Tibial artery (tissue), 4 donors: Measurements from ENCODE around the gene RBBP8.

ENCODE experiments used
- DNase-seq, 2 donors: peaks; one replicate each; pipeline ENCODE4 v3.0.0-alpha.2; 2019
- H3K27ac ChIP-seq, 2 donors: fragments of 200-600 bp; sonication (generic) in 1 of 2; 1 replicate in 1 of 2; 2 replicates in 1 of 2; pipeline ENCODE4 v1.5.1; 2018 to 2019; ENCODE audit warnings: mild to moderate bottlenecking in 1 of 2
- H3K27me3 ChIP-seq, 2 donors: fragments of 200-600 bp; sonication (generic) in 1 of 2; one replicate each; pipeline versions ENCODE4 v1.5.1 to v1.6.0; 2016 to 2019
- H3K36me3 ChIP-seq, 3 donors: fragments of 200-600 bp; sonication (generic) in 2 of 3; one replicate each; pipeline ENCODE4 v1.5.1; 2016 to 2019; ENCODE audit warnings: mild to moderate bottlenecking in 2 of 3
- H3K4me1 ChIP-seq, 4 donors: fragments of 200-600 bp; sonication (generic) in 2 of 4; 1 replicate in 3 of 4; 2 replicates in 1 of 4; pipeline ENCODE4 v1.5.1; 2016 to 2019
- H3K4me3 ChIP-seq, 2 donors: fragments of 200-600 bp; sonication (generic) in 1 of 2; 1 replicate in 1 of 2; 2 replicates in 1 of 2; pipeline ENCODE4 v1.5.1; 2018 to 2019; ENCODE audit warnings: mild to moderate bottlenecking in 2 of 2
- H3K9me3 ChIP-seq, 3 donors: fragments of 200-600 bp; sonication (generic) in 1 of 3; one replicate each; pipeline ENCODE4 v1.5.1; 2016 to 2019
- CTCF ChIP-seq, 2 experiments: fragments of 200-600 bp in 1 of 2; fragments of 450-650 bp in 1 of 2; IDR thresholded peaks; one replicate each; pipeline ENCODE4 v1.5.1; 2017 to 2019; ENCODE audit warnings: antibody characterized with exemption in 2 of 2, mild to moderate bottlenecking in 1 of 2, moderate library complexity in 1 of 2
- intact Hi-C: fragments of 100-400 bp; cut with DNase I; formaldehyde crosslinking; loops from one replicate; pipeline ENCODE4 v1.15.0; 2023; ENCODE audit warnings: low total_unique reads

Gene RBBP8

DNA sequence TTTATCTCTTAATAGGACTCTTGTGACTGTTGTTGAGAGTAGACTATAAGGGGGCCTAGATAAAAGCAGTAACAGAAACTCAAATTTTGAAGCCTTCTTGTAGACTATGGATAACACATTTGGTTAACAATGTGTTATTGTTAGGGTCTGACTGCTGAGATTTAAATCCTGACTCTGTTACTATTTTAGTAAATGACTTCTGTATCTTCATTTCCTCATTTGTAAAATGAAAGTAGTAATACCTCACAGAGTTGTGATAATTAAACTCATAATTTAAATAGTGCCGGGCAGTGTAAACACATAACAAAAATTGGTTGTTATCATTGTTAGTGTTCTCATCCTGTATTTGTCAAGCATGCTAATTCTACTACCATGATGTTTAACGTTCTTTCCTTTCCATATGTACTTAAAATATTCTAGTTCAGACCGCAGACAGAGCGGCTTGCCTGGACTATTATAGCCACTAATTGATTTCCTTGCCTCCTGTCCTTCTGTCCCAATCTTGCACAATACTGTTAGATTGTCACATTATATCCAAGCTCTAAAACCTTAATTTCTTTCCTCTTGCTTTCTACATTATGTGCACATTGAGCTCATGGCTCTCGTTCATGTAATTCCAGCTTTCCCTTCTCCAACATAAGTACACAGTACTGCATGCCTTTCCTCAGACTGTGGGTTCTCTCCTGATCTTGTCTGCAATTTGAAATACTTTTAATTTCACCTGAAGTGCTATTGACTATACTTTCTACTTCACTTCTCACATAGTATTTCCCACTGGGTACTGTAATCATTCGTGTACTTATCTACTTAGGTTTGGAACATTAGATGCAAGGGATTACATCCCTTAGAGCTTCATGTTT, 48.4 kb downstream of the RBBP8 start:
- H3K4me3 ChIP-seq = no peak overlapping the region
- no peaks in the 10 kb centered on the region for H3K27me3 ChIP-seq
- H3K27ac ChIP-seq = no peak overlapping the region
- H3K4me1 ChIP-seq = no peaks in the 10 kb centered on the region
- intact Hi-C loops = loop anchor here (5.0 to 10.0 kb wide), 2 partner anchors 57 to 179 kb away; no protein-coding TSS in a partner anchor
- no peak for DNase-seq
- no peak for TF ChIP-seq CTCF (IDR thresholded peaks at IDR 0.05)
- H3K9me3 ChIP-seq = no peaks in the 10 kb centered on the region
- peaks cover 0 to 9% (median 7%) of the 10 kb centered on the region in 3 donors for H3K36me3 ChIP-seq

GRCh38 chr18:22983175-22983574, 50.0 kb downstream of the RBBP8 start:
- H3K27ac ChIP-seq = no peak overlapping the region
- no peaks in the 10 kb centered on the region for H3K27me3 ChIP-seq
- peak; percentile 50 to 54 for TF ChIP-seq CTCF (IDR thresholded peaks at IDR 0.05)
- no peaks in the 10 kb centered on the region for H3K4me1 ChIP-seq
- H3K4me3 ChIP-seq = no peak overlapping the region
- no peak for DNase-seq
- no peaks in the 10 kb centered on the region for H3K9me3 ChIP-seq
- intact Hi-C loops = loop anchor here (5.0 to 10.0 kb wide), 2 partner anchors 58 to 181 kb away; no protein-coding TSS in a partner anchor
- H3K36me3 ChIP-seq = peaks cover 0 to 9% (median 7%) of the 10 kb centered on the region in 3 donors

GRCh38 chr18:22985250-22985649, 52.1 kb downstream of the RBBP8 start:
- DNase-seq = no peak
- no peak overlapping the region for H3K27ac ChIP-seq
- no peak for TF ChIP-seq CTCF (IDR thresholded peaks at IDR 0.05)
- H3K27me3 ChIP-seq = no peaks in the 10 kb centered on the region
- intact Hi-C loops = loop anchor here (10.0 kb wide), 1 partner anchor 60 kb away; no protein-coding TSS in a partner anchor
- H3K4me3 ChIP-seq = no peak overlapping the region
- no peaks in the 10 kb centered on the region for H3K4me1 ChIP-seq
- H3K36me3 ChIP-seq = peaks cover 0 to 9% (median 7%) of the 10 kb centered on the region in 3 donors
- no peaks in the 10 kb centered on the region for H3K9me3 ChIP-seq

DNA sequence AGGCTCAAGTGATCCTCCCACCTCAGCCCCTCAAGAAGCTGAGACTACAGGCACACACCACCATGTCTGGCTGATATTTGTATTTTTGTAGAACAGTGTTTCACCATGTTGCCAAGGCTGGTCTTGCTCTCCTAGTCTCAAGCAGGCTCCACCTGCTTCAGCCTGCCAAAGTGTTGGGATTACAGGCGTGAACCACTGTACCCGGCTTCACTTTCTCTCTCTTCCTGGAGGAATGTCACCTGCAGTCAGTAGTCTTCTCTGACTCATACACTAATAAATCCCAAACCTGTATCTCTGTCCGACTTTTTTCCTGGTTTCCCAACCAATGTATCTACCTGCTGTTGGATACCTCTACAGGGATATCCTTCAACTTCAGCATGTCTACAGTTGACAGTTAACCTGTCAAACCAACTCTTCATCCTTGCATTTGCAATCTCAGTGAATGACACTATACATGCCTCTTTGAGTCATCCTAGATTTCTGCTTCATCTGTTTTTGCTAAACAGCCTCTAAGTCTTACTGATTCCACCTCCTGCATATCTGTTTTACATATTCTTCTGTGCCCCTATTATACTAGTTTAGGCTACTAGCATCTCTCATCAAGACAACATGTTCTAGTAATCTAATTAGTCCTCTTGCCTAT, 54.5 kb downstream of the RBBP8 start:
- Histone ChIP-seq H3K4me3 (no peak overlapping the region), H3K27ac (no peak overlapping the region), H3K27me3 (no peaks in the 10 kb centered on the region), H3K4me1 (no peaks in the 10 kb centered on the region), H3K36me3 (peaks cover 7 to 18% (median 7%) of the 10 kb centered on the region in 3 donors), H3K9me3 (no peaks in the 10 kb centered on the region)
- no peak for TF ChIP-seq CTCF (IDR thresholded peaks at IDR 0.05)
- DNase-seq = no peak
- intact Hi-C loops = loop anchor here (10.0 kb wide), 1 partner anchor 63 kb away; no protein-coding TSS in a partner anchor

DNA sequence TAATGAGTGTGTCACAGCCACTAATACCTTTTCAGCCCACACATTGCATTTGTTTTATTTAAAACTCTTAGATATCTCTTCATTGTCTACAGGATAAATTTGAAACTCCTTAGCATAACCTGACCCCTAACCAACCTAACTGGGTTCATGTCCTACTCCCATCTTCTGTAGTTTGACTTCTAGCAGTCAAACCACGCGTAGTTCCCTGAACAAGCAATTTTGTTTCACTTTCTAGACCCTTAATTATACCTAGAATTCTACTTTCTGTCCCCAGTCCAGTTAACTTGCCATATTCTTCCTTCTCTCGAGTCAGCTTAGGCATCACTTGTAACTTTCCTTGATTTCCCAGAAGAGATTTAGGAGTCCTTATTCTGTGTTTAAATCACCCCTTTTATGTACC, 55.1 kb downstream of the RBBP8 start:
- Histone ChIP-seq H3K4me3 (no peak overlapping the region), H3K27ac (no peak overlapping the region), H3K4me1 (no peaks in the 10 kb centered on the region), H3K9me3 (no peaks in the 10 kb centered on the region), H3K36me3 (peaks cover 10 to 20% (median 12%) of the 10 kb centered on the region in 3 donors), H3K27me3 (no peaks in the 10 kb centered on the region)
- no peak for DNase-seq
- intact Hi-C loops = loop anchor here (10.0 kb wide), 1 partner anchor 63 kb away; no protein-coding TSS in a partner anchor
- no peak for TF ChIP-seq CTCF (IDR thresholded peaks at IDR 0.05)
